ENCODE data around the gene CNTNAP2. TPM values are rescaled to one million over a fixed set of nuclear protein-coding genes. Genes with fewer than 3 reads are reported as not detected.

Gene CNTNAP2
- total and polyA plus RNA-seq, 3 experiments from 2014 or later, result not detected

- no peak overlapping the region for H3K27ac Mint-ChIP-seq
Measured at GRCh38 chr7:147653456-147653855, 1536.9 kb downstream of the CNTNAP2 start.

GRCh38 chr7:147658392-147658967 lies 1541.9 kb downstream of the CNTNAP2 start:
- H3K27ac ChIP-seq (ENCODE audit: low read depth, low read length), result no peak overlapping the region
- no peak for DNase-seq
- no peaks in the 10 kb centered on the region for H3K9me3 ChIP-seq (ENCODE audit: low read length)
- no peaks in the 10 kb centered on the region for H3K4me1 Mint-ChIP-seq
- H3K27ac Mint-ChIP-seq, result no peak overlapping the region
- no peaks in the 10 kb centered on the region for H3K27me3 ChIP-seq (ENCODE audit: insufficient read depth, low read length, poor library complexity, severe bottlenecking)
- no peak overlapping the region for H3K4me3 ChIP-seq (ENCODE audit: low read length)
- no peaks in the 10 kb centered on the region for H3K36me3 Mint-ChIP-seq
- no peaks in the 10 kb centered on the region for H3K27me3 Mint-ChIP-seq
- ChIA-PET CTCF (no interaction called here), POLR2A (no interaction called here)
- H3K4me1 ChIP-seq (ENCODE audit: insufficient read depth, low read length), result no peaks in the 10 kb centered on the region
- peaks cover under 1 to 29% (median 9%) of the 10 kb centered on the region in 5 donors for H3K9me3 Mint-ChIP-seq
- H3K36me3 ChIP-seq (ENCODE audit: insufficient read depth, low read length), result no peaks in the 10 kb centered on the region
- H3K4me3 Mint-ChIP-seq, result no peak overlapping the region

More at GRCh38 chr7:147653456-147653855, 1536.9 kb downstream of the CNTNAP2 start:
- no peak overlapping the region for H3K4me3 Mint-ChIP-seq
- no peaks in the 10 kb centered on the region for H3K36me3 Mint-ChIP-seq
- CTCF ChIA-PET, result no interaction called here
- H3K9me3 Mint-ChIP-seq, result peaks cover 1 to 23% (median 6%) of the 10 kb centered on the region in 5 donors
- Histone ChIP-seq H3K27me3 (ENCODE audit: insufficient read depth, low read length, poor library complexity, severe bottlenecking) (no peaks in the 10 kb centered on the region), H3K4me3 (ENCODE audit: low read length) (no peak overlapping the region), H3K36me3 (ENCODE audit: insufficient read depth, low read length) (no peaks in the 10 kb centered on the region), H3K9me3 (ENCODE audit: low read length) (no peaks in the 10 kb centered on the region), H3K27ac (ENCODE audit: low read depth, low read length) (no peak overlapping the region), H3K4me1 (ENCODE audit: insufficient read depth, low read length) (no peaks in the 10 kb centered on the region)
- H3K4me1 Mint-ChIP-seq, result no peaks in the 10 kb centered on the region
- DNase-seq, result no peak
- H3K27me3 Mint-ChIP-seq, result no peaks in the 10 kb centered on the region
- POLR2A ChIA-PET, result no interaction called here

- H3K4me1 ChIP-seq (ENCODE audit: insufficient read depth, low read length), result no peaks in the 10 kb centered on the region
- H3K27ac ChIP-seq (ENCODE audit: low read depth, low read length), result no peak overlapping the region
- CTCF ChIA-PET, result no interaction called here
- Mint-ChIP-seq H3K4me1 (no peaks in the 10 kb centered on the region), H3K36me3 (no peaks in the 10 kb centered on the region), H3K4me3 (no peak overlapping the region), H3K9me3 (peaks cover 0 to 31% (median 9%) of the 10 kb centered on the region in 5 donors), H3K27me3 (no peaks in the 10 kb centered on the region), H3K27ac (no peak overlapping the region)
- no peaks in the 10 kb centered on the region for H3K9me3 ChIP-seq (ENCODE audit: low read length)
- H3K4me3 ChIP-seq (ENCODE audit: low read length), result no peak overlapping the region
- no peaks in the 10 kb centered on the region for H3K36me3 ChIP-seq (ENCODE audit: insufficient read depth, low read length)
- POLR2A ChIA-PET, result no interaction called here
- no peak for DNase-seq
- H3K27me3 ChIP-seq (ENCODE audit: insufficient read depth, low read length, poor library complexity, severe bottlenecking), result no peaks in the 10 kb centered on the region
Measured at GRCh38 chr7:147659036-147659995, 1542.7 kb downstream of the CNTNAP2 start.

DNA sequence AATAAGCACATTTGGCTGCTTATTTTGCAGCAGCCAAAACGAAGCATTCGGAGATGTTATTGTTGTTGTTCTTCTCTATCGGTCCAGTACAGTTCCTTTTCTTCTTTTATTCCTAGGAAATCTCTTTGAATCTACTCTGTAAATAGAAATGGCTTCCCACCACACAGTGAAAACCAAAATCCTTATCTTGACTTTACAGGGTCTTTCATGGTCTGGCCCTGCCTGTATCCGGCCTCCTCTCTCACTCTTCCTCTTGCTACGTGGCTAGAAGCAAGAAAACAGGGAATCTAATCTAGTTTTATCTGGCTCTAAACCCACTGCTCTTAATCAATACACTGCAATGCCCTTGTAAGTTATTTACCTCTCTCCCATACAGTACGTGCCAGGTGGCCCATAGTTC lies 1547.9 kb downstream of the CNTNAP2 start:
- Histone ChIP-seq H3K4me3 (ENCODE audit: low read length) (no peak overlapping the region), H3K36me3 (ENCODE audit: insufficient read depth, low read length) (no peaks in the 10 kb centered on the region), H3K4me1 (ENCODE audit: insufficient read depth, low read length) (no peaks in the 10 kb centered on the region), H3K9me3 (ENCODE audit: low read length) (no peaks in the 10 kb centered on the region), H3K27ac (ENCODE audit: low read depth, low read length) (no peak overlapping the region), H3K27me3 (ENCODE audit: insufficient read depth, low read length, poor library complexity, severe bottlenecking) (no peaks in the 10 kb centered on the region)
- Mint-ChIP-seq H3K36me3 (no peaks in the 10 kb centered on the region), H3K4me3 (no peak overlapping the region), H3K9me3 (peaks cover under 1 to 22% (median 10%) of the 10 kb centered on the region in 5 donors), H3K27me3 (peaks cover 0 to 3% of the 10 kb centered on the region in 2 donors), H3K4me1 (no peaks in the 10 kb centered on the region), H3K27ac (no peak overlapping the region)
- ChIA-PET CTCF (no interaction called here), POLR2A (no interaction called here)
- DNase-seq, result no peak

DNA sequence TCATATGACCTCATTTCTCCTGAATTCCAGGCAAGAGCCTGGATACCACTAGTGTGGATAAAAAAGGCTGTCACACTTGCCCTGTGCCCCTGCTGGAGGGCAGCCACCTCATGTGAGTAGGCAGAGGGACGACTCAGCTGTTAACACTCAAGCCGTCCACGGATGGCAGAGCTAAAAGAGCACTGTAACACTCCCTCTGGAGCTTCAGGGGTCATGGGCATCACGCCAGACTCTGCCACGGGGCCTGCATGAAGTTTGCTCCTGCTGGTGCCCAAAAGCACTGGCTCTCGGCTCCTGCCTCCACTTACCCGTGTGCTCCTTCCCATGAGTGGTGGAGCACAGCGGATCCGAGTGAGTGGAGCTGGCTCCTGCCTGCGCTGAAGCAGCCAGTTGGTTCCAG lies 1554.2 kb downstream of the CNTNAP2 start:
- POLR2A ChIA-PET, result no interaction called here
- Histone ChIP-seq H3K36me3 (ENCODE audit: insufficient read depth, low read length) (no peaks in the 10 kb centered on the region), H3K9me3 (ENCODE audit: low read length) (no peaks in the 10 kb centered on the region), H3K27ac (ENCODE audit: low read depth, low read length) (no peak overlapping the region), H3K4me3 (ENCODE audit: low read length) (no peak overlapping the region), H3K27me3 (ENCODE audit: insufficient read depth, low read length, poor library complexity, severe bottlenecking) (no peaks in the 10 kb centered on the region), H3K4me1 (ENCODE audit: insufficient read depth, low read length) (no peaks in the 10 kb centered on the region)
- Mint-ChIP-seq H3K4me1 (no peaks in the 10 kb centered on the region), H3K27ac (no peak overlapping the region), H3K4me3 (no peak overlapping the region), H3K27me3 (peaks cover 0 to 3% of the 10 kb centered on the region in 2 donors), H3K9me3 (peaks cover 3 to 11% (median 5%) of the 10 kb centered on the region in 5 donors), H3K36me3 (no peaks in the 10 kb centered on the region)
- DNase-seq, result no peak
- CTCF ChIA-PET, result no interaction called here

DNA sequence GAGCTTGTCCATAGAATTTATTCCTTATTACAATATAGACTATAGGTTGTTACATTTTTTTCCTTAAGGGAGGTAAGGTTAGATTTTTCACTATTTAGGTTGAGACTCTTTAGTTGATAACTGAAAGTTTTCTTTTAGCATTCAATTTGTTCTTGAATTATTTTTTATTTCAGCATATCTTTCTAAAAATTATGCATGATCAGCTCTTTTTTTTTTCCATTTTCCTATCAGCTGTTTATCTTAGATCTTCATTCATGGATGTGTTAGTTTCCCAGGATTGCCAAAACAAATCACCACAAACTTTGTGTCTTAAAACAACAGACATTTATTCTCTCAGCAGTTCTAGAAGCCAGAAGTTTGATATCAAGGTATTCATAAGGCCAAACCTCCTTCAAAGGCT lies 1558.1 kb downstream of the CNTNAP2 start:
- Mint-ChIP-seq H3K36me3 (no peaks in the 10 kb centered on the region), H3K27me3 (no peaks in the 10 kb centered on the region), H3K9me3 (peaks cover 1 to 19% (median 3%) of the 10 kb centered on the region in 5 donors), H3K4me1 (no peaks in the 10 kb centered on the region), H3K4me3 (no peak overlapping the region), H3K27ac (no peak overlapping the region)
- Histone ChIP-seq H3K36me3 (ENCODE audit: insufficient read depth, low read length) (no peaks in the 10 kb centered on the region), H3K9me3 (ENCODE audit: low read length) (no peaks in the 10 kb centered on the region), H3K4me1 (ENCODE audit: insufficient read depth, low read length) (no peaks in the 10 kb centered on the region), H3K27me3 (ENCODE audit: insufficient read depth, low read length, poor library complexity, severe bottlenecking) (no peaks in the 10 kb centered on the region), H3K27ac (ENCODE audit: low read depth, low read length) (no peak overlapping the region), H3K4me3 (ENCODE audit: low read length) (no peak overlapping the region)
- no peak for DNase-seq
- ChIA-PET CTCF (no interaction called here), POLR2A (no interaction called here)

DNA sequence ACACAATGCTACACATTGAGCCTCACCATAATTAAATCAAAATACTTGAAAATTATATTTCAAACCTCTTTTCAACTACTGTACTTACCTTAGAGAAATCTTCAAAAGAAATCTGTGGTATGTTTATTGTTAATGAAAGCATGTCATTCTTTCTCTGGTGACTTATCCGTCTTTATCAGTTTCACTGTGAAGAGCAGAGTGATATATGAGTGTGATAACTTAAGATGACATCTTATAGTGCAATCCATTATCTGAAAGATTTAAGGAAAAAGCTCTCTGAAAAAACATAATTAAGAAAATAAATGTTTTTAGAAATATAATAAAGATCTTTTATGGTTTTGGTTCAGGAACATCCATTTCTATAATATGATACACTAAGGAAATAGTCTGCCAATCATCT lies 1562.3 kb downstream of the CNTNAP2 start:
- H3K36me3 ChIP-seq (ENCODE audit: insufficient read depth, low read length), result no peaks in the 10 kb centered on the region
- H3K27me3 ChIP-seq (ENCODE audit: insufficient read depth, low read length, poor library complexity, severe bottlenecking), result no peaks in the 10 kb centered on the region
- Mint-ChIP-seq H3K27me3 (no peaks in the 10 kb centered on the region), H3K36me3 (no peaks in the 10 kb centered on the region), H3K9me3 (peaks cover 0 to 32% (median 2%) of the 10 kb centered on the region in 5 donors), H3K4me1 (no peaks in the 10 kb centered on the region), H3K4me3 (no peak overlapping the region), H3K27ac (no peak overlapping the region)
- no peak for DNase-seq
- CTCF ChIA-PET, result no interaction called here
- no peaks in the 10 kb centered on the region for H3K4me1 ChIP-seq (ENCODE audit: insufficient read depth, low read length)
- no peak overlapping the region for H3K27ac ChIP-seq (ENCODE audit: low read depth, low read length)
- no peak overlapping the region for H3K4me3 ChIP-seq (ENCODE audit: low read length)
- POLR2A ChIA-PET, result no interaction called here
- H3K9me3 ChIP-seq (ENCODE audit: low read length), result no peaks in the 10 kb centered on the region

DNA sequence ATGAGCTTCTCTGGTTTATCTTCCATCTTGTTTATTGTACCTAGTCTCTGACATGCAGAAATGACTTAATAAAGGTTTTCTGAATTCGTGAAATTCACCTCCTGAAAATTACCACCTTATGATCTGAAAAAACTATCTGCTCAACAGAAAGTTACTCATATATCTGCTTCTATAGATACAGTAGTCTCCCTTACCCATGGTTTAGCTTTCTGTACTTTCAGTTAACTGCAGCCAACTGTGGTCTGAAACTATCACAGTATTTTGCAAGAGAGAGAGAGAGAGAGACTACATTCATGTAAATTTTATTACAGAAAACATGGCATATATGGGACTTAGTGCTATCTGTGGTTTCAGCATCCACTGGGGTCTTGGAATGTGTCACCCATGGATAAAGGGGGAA lies 1564.9 kb downstream of the CNTNAP2 start:
- Histone ChIP-seq H3K36me3 (ENCODE audit: insufficient read depth, low read length) (no peaks in the 10 kb centered on the region), H3K27me3 (ENCODE audit: insufficient read depth, low read length, poor library complexity, severe bottlenecking) (no peaks in the 10 kb centered on the region), H3K9me3 (ENCODE audit: low read length) (no peaks in the 10 kb centered on the region), H3K4me1 (ENCODE audit: insufficient read depth, low read length) (no peaks in the 10 kb centered on the region), H3K4me3 (ENCODE audit: low read length) (no peak overlapping the region), H3K27ac (ENCODE audit: low read depth, low read length) (no peak overlapping the region)
- ChIA-PET POLR2A (no interaction called here), CTCF (no interaction called here)
- Mint-ChIP-seq H3K4me3 (no peak overlapping the region), H3K27me3 (no peaks in the 10 kb centered on the region), H3K9me3 (peaks cover 0 to 38% (median 2%) of the 10 kb centered on the region in 5 donors), H3K4me1 (no peaks in the 10 kb centered on the region), H3K36me3 (no peaks in the 10 kb centered on the region), H3K27ac (no peak overlapping the region)
- DNase-seq, result no peak

All from CD8-positive, alpha-beta memory T cell (primary cell).